GM18499 (cell line): ENCODE results near the gene TRABD2A.
"Not testable (repeated sequence)": the region's sequence is repeated elsewhere in the genome, so short reads cannot be mapped to it uniquely, and the experiment has no call there.

ENCODE experiments used
- ATAC-seq: cut with Tn5 transposase; IDR thresholded peaks from one replicate; pipeline ENCODE4 v1.9.1; 2021; ENCODE audit warnings: moderate number of reproducible peaks; ENCODE audit not compliant: insufficient read depth, unreplicated experiment

Gene TRABD2A, protein sequence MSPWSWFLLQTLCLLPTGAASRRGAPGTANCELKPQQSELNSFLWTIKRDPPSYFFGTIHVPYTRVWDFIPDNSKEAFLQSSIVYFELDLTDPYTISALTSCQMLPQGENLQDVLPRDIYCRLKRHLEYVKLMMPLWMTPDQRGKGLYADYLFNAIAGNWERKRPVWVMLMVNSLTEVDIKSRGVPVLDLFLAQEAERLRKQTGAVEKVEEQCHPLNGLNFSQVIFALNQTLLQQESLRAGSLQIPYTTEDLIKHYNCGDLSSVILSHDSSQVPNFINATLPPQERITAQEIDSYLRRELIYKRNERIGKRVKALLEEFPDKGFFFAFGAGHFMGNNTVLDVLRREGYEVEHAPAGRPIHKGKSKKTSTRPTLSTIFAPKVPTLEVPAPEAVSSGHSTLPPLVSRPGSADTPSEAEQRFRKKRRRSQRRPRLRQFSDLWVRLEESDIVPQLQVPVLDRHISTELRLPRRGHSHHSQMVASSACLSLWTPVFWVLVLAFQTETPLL

DNA sequence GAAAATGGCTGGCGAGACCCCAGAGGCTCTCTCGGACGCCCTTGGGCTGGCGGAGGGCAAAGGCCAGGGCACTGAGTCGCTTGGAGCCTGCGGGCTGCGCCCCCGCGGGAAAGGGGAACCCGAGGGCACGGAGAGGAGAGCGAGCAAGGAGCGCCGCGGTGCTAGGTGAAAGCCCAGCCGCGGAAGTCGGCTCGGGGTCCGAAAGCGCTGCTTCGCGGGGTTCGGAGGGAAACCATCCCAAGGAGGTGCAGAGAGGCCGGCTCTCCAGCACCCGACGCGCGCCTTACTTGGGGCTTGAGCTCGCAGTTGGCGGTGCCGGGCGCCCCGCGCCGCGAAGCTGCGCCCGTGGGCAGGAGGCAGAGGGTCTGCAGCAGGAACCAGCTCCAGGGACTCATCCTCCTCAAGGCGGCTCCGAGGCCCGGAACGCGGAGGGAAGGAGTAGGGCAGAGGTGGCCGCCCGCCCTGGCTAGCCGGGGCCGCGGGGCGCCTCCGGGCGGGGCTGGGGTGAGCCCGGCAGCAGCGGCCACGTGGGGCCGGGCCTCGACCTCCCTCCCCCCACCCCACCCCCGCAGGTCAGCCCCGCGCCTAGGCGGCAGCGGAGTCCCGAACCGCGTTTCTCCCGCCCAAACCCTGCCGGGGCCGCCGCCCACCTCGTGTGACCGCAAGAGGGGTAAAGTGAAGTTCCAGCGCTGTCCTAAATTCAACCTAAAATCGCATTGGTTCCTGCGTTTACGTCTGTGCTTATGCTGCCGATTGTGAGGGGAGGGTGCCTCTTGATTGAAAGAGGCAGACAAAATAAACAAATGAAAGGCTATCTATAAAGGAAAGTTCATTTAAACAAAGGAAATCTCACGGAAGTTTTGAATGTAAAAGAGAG, at the start of gene TRABD2A:
TRABD2A (minus strand) TSS at position 440 of the 877 bp plus-strand sequence; CDS start at position 395, 45 bp downstream.
- no peak for ATAC-seq

DNA sequence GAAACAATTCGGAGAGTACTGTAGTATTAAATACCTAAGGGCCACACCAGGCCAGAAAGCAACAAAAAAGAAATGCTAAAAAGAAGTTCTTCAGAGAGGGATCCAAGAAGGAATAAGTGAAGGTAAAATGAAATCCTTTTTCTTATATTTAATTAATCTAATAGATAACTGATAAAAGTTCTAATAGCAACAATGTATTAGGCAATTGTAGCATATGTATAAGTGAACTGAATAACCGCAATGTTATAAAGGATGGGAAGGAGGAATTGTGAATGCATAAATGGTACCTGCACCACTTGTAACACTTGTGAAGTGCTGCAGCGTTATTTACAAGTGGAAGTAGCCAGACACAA, 46.4 kb upstream of the TRABD2A start:
- no peak for ATAC-seq

DNA sequence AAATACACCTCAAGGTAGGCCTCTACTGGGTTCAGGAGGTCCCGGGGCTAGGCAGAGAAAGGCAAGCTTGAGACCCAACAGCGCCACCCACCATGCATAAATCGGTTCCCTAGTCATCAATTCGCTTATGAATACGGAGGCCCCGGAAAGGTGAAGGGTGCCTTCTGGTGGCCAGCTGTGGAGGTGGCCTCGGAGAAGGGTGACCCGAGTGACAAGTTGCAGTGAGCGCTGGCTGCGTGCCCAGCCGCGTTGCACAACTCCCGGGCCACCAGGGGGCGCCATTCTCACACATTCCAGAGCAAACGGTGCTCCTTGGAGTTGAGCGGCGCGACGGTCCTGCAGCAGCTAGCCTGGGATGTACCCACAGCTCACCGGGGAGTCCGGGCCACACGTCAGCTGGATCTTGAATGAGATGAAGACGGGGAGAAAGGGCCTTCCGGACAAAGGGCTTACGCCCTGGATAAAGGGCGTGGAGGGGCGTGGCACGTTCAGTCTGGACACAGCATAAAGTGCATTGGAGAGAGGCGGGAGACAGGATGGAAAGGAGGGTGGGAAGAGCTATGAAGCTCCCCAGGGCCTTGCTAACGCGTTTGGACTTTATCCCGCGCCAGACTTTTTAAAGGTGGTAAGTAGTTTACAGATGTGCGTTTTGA, 45.0 kb upstream of the TRABD2A start:
- ATAC-seq: peak; percentile 71

DNA sequence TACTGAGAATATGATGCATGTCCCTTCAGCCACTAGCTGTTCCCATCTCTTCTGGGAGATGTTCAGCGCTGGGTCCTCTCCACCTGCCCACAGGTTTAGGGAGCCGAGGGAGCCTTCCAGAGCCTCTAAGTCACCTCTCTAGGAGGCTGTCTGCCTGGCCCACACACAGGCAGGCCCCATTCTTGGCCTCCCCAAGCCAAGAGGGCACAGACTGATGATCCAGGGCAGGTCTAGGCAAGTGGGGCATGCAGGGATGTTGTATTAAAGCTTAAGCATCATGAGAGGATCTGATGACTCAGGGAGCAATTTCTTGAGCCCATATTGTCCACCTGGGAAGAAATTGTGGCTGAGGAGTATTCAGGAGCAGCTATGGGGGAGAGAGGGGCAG, 44.4 kb upstream of the TRABD2A start:
- ATAC-seq: no peak

DNA sequence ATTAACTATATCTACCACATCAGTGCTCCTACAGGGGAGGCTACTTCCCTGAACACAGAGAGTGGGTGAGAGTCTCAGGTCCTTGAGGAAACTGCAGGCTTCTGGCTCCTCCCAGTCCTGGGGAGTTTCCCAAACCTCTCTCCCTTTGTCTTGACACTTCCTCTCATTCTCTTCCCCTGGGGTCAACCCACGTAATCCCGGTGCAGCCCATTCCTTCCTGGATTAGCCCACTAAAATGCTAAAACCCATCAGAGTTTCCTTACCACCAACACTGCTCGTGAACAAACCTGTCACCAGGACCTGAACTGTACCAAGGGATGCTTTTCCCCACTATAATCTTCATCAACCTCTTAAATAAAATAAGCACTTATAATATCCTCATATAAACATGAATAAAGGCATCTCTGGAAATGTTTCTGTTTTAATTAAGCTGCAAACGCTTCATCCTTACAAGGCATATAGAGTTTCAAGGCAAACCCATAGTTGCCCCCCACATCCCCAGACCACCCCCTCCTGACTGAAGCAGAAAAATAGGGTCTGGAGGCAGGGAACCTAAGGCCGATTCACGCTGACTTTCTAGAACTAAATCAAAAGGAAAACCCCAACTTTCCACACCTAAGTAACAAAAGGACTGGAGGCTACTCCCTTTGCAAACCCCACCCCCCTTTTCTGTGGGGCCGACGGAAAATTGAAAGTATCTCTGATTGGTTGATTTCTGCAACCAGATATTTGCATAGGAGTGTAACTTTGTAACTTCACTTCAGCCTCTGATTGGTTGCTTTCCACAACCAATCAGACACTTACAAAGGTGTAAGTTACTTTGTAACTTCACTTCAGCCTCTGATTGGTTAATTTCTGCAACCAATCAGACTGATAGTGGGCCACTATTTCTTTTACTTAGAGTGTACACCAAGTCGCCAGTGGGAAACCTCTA, 43.6 kb upstream of the TRABD2A start:
- ATAC-seq: no peak

DNA sequence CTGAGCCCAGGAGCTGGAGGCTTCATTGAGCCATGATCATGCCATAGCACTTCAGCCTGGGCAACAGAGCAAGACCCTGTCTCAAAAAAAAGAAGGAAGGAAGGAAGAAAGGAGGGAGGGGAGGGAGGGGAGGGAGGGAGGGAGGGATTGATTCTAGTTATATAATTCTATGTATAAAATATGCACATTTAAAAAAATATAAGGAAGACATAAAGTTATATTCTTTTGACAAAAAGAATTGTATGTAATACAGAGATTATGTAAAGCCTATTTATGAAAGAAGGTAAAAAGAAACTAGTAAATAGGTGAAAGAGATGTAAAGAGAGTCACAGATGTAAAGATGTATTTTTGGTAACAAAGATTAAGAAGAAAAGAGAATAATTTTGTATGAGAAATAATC, 42.1 kb upstream of the TRABD2A start:
- ATAC-seq: no peak

DNA sequence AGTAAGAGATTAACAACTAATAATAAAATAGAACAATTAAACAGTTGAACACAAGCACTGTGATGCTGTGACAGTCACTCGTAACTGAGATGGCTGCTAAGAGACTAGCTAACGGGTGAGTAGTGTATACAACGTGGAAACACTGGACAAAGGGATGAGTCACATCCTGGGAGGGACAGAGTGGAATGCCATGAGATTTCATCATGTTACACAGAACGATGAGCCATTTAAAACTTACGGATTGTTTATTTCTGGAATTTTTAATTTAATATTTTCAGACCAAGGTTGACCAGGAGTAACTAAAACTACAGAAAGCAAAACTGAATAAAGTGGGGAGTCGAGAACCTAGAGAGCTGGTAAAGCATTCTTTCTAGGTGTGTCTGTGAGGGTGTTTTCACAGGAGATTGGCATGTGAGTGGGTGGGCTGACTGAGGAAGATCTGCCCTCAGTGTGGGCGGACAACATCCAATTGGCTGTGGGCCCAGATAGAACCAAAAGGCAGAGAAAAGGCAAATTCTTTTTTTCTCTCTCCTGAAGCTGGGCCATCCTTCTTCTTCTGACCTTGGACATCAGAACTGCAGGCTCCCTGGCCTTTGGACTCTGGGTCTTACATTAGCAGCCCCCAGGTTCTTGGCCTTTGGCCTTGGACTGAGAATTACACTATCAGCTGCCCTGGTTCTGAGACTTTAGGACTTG, 39.1 kb upstream of the TRABD2A start:
- ATAC-seq: peak; percentile 32

DNA sequence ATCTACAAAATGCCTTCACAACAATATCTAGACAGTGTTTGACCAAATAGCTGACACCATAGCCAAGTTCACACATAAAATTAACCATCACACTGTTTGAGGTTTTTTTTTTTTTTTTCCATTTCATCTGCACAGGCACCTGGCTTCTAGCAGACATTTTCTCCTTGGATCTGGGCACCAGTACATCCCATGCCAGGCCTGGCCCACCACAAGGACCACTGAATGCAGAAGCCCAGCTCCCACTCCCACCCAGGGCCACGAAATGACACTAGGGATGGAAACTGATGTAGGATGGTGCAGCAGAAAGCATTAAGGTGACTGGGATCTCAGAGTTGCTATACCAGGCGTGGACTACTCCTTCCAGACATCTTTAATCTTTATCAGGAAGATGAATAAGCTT, 37.5 kb upstream of the TRABD2A start:
- no peak for ATAC-seq

DNA sequence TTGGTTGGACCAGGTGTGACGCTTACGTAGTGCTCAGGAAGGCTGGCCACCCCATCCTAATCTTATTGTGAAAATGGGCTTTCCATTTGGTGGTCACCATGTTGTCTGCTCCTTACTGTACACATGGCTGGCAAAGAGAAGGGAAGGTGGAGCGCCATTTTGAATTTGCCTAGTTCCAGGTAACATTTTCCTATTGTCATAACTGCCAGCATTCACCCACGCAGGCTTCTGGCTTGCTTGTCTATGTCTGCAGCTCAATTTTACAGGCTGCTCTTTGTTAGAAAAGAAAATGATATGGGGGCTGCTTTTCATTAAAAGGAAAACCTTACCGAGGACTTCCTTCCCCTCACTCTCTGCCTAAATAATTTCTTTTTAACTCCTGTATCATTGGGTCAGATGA, 36.9 kb upstream of the TRABD2A start:
- not testable (repeated sequence) for ATAC-seq

DNA sequence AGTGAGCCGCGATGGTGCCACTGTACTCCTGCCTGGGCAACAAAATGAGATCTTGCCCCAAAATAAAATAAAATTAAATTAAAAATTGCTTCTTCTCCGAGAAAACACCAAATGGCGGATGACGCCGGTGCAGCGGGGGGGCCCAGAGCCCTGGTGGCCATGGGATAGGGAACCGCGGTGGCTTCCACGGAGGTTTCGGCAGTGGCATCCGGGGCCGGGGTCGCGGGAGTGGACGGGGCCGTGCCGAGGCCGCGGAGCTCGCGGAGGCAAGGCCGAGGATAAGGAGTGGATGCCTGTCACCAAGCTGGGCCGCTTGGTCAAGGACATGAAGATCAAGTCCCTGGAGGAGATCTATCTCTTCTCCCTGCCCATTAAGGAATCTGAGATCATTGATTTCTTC, 34.8 kb upstream of the TRABD2A start:
- not testable (repeated sequence) for ATAC-seq

DNA sequence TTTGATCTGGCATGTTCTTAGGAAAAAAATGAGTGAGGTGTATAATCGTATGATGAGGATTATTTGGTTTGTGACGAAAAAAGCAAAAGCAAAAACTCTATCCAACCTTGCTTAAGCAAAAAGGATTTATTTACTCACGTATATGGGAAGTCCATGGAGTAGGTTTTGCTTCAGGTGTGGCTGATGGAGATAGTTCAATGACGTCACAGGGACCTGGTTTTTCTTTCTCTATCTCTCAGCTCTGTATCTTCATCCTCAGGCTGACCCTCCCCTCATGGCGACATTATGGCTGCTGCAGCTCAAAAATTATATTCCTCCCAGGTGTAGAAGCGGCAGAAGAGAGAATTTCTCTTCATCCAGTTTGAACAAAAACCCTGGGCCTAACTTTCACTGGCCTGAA, 33.5 kb upstream of the TRABD2A start:
- no peak for ATAC-seq

DNA sequence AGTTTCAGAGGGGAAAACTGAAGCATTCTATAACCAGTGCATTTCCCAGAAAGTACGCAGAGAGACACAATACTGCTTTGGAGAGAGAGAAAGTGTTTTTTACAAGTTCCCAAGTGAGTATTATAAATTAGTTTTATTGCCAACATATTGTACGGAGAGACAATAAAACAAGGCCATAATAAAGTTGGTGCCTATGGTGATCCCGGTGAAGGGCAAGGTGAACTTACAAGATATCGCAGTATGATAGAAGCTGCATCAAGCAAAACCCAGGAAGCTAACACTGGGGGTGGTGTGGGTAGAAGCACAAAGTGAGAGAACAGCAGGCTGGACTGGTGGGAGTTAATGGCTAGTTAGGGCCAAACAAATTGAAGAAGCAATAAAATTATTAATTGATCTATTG, 32.1 kb upstream of the TRABD2A start:
- no peak for ATAC-seq

DNA sequence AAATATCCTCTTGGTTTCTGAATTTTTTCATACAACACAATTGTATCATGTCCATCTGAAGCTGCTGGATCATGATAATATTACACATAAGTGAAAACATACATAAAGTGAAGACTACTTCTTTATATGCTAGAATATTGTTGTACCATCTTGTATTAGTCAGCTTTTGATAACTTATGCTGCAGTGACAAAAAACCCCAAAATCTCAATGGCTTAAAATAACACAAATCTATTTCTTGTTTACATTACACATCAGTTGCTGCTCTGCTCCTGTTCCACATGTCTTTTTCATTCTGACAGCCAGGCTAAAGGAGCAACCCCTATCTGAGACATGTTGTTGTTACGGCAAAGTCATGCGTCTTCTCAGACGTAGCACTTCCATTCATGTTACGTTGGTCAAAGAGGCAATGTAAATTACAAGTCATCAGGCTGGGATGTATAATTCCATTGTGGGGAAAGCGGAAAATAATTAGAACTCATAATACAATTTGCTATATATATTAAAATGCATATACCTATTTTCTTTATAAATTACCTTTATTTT, 30.3 kb upstream of the TRABD2A start:
- no peak for ATAC-seq

DNA sequence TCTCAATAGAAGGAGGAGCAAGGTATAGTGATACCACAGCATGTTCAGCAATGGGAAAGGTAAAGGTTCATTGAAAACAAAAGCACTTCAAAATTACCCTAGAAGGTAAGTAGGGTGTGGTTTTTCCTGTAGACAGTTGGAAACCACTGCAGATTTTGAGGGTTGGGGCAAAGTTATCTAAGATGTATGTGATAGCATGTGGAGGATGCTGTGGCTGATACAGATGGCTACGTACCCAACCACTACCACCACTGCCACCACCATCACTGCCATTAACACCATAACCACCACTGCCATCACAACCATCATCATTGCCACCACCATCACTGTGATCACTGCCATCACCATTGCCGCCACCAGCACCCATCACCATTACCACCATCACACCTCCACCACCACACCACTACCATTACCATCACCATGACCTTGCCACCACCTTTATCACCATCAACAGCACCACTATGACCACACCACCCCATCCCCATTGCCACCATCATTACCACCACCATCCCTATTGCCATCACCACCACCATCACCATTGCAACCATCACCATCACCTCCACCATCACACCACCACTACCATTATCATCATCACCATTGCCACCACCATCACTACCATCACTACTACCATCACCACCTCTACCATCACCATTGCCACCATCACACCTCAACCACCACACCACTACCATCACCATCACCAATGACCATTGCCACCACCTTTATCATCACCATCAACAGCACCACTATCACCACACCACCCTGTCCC, 28.2 kb upstream of the TRABD2A start:
- ATAC-seq: no peak

DNA sequence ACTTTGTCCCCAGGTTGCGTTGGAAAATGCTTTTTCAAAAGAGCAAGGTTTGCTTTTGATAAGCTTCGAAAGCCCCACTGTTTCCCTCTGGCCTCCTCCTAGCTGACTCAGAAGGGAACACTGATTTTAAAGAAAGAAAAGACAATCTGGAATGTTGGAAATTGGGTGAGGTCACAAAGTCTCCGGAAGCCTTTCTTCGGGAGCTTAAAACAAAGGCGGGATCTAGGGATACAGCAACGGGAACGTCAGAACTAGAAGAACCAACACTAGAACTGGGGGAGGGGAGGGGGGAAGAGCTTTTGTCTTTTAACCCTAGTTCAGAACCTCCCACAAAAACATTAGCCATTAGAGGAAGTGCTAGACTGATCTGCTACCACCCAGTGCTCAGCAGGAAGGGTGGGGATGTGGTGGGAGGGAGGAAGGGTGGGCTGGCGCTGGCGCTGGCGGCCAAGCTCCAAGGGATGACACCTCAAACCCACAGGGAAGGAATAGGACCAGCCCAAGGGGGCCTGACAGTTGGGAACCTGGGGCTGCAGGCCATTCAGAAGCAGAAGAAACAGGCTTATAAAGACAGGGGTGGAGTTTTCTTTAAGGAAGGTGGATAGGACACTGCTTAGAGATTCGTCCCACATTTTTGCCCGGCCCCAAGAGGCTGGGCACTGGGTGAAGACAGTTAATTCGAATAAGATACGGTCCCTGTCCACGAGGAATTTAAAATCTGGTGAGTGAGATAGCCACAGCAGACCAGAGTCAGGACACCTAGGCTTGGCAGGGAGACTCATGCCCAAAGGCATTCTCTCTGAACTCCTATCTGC, 26.2 kb upstream of the TRABD2A start:
- no peak for ATAC-seq

DNA sequence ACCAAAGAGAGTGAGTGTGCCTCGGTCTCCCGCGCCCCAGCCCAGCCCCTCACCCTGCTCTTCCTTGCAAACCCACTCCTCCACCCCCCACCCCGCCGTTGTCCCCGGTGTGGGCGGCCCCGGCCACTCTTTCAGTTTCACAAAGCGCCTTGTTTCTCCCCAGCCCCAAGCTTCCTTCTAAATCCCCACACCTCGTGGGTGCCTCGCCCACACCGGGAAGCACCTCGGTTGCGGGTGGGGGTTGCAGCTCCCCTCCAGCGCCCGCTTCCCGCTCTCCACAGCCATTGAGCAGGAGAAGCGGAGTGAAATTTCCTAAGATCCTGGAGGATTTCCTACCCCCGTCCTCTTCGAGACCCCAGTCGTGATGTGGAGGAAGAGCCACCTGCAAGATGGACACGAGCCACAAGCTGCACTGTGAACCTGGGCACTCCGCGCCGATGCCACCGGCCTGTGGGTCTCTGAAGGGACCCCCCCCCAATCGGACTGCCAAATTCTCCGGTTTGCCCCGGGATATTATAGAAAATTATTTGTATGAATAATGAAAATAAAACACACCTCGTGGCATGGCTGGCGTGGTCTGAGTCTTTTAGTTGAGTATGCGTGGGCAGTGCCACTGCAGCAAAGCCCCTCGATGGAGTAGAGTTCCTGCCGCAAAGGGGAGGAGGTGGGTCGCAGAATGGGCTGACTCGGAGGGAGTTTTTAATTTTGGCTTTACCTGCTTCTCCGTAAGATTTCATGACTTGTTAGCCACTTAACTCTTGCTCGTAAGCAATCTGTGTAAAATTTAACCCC, 25.4 kb upstream of the TRABD2A start:
- ATAC-seq: peak; percentile 7
